Transverse colon (tissue), 4 donors: ENCODE measurements around the gene LAMTOR5. TPM values are rescaled to one million over a fixed set of nuclear protein-coding genes. Genes with fewer than 3 reads are reported as not detected.

ENCODE experiments used
- DNase-seq: peaks from one replicate; pipeline ENCODE4 v3.0.0-alpha.2; 2019
- H3K27ac ChIP-seq, 4 donors: fragments of 200-600 bp; sonication (generic); 2 replicates each; pipeline ENCODE4 v1.5.1; 2016 to 2018; ENCODE audit warnings: inconsistent platforms in 4 of 4
- H3K27me3 ChIP-seq: fragments of 200-600 bp; sonication (generic); 2 replicates; pipeline ENCODE4 v1.5.1; 2017; ENCODE audit warnings: inconsistent platforms
- H3K36me3 ChIP-seq, 4 donors: fragments of 200-600 bp; sonication (generic); 2 replicates each; pipeline ENCODE4 v1.5.1; 2017 to 2019; ENCODE audit warnings: inconsistent platforms in 4 of 4
- H3K4me1 ChIP-seq, 4 donors: fragments of 200-600 bp; sonication (generic); 2 replicates each; pipeline ENCODE4 v1.5.1; 2017 to 2020; ENCODE audit warnings: inconsistent platforms in 4 of 4
- H3K4me3 ChIP-seq, 4 donors: fragments of 200-600 bp; sonication (generic); 1 replicate in 1 of 4; 2 replicates in 3 of 4; pipeline versions ENCODE4 v1.5.1 to v1.6.1; 2017 to 2019; ENCODE audit warnings: inconsistent platforms in 4 of 4
- H3K9me3 ChIP-seq, 2 donors: fragments of 200-600 bp; sonication (generic); 2 replicates each; pipeline ENCODE4 v1.5.1; 2017 to 2019; ENCODE audit warnings: inconsistent platforms in 2 of 2
- CTCF ChIP-seq, 5 experiments: fragments of 200-600 bp in 3 of 5; fragments of 450-650 bp in 2 of 5; sonication (generic) in 3 of 5; IDR thresholded peaks; 1 replicate in 2 of 5; 2 replicates in 3 of 5; pipeline ENCODE4 v1.5.1; 2016 to 2017; ENCODE audit warnings: antibody characterized with exemption in 5 of 5, inconsistent platforms in 3 of 5, mild to moderate bottlenecking in 2 of 5, moderate library complexity in 1 of 5
- EP300 ChIP-seq: sonication (generic); formaldehyde crosslinking; IDR thresholded peaks from one replicate; pipeline ENCODE4 v1.6.1; 2017; ENCODE audit warnings: antibody characterized with exemption, low read depth
- POLR2A ChIP-seq: fragments of 450-650 bp; IDR thresholded peaks from one replicate; pipeline ENCODE4 v1.6.1; 2016; ENCODE audit warnings: antibody characterized with exemption, mild to moderate bottlenecking, moderate library complexity
- POLR2AphosphoS5 ChIP-seq, 3 donors: sonication (generic); formaldehyde crosslinking; IDR thresholded peaks; one replicate each; pipeline ENCODE4 v1.6.1; 2016; ENCODE audit warnings: antibody characterized with exemption in 3 of 3
- WGBS, 2 donors: methylation state at CpG; one replicate each; pipeline ENCODE4 v1.1.5; 2018; ENCODE audit warnings: low coverage in 1 of 2; 5-methylcytosine and 5-hydroxymethylcytosine counted together
- in situ Hi-C, 4 donors: fragments of 200-750 bp; cut with MboI; loops; one replicate each; pipeline versions ENCODE4 v1.15.0 to v1.15.1; 2017; ENCODE audit warnings: low sequenced_read_pairs in 3 of 4, low pct_ligation_motif_present in 1 of 4, low pct_unique_long_range_greater_than_20kb in 1 of 4
- intact Hi-C: fragments of 100-400 bp; cut with DNase I; formaldehyde crosslinking; loops from one replicate; pipeline ENCODE4 v1.15.1; 2023; ENCODE audit warnings: low total_unique reads
- total RNA-seq, 4 donors: library from RNA; depleted of rRNA; stranded (reverse); fragments of >200 nt; gene quantifications; one replicate each; pipeline ENCODE4 v1.1.0, GENCODE V29; 2016

The LAMTOR5 gene
- 100 to 1,000 TPM in 1 of 4 donors, 10 to 100 TPM in 2, 1 to 10 TPM in 1; 7.1 to 113 (median 38.2) TPM for total RNA-seq

- Histone ChIP-seq H3K27ac (peak within 1 kb of the TSS; percentile 89 to 94 (median 92)), H3K4me3 (peak within 1 kb of the TSS; percentile 67 to 78 (median 72)), H3K9me3 (no peaks in the 10 kb centered on the region), H3K36me3 (peaks cover 0 to 29% (median 11%) of the 10 kb centered on the region in 4 donors), H3K4me1 (peaks cover 9 to 24% (median 16%) of the 10 kb centered on the region in 4 donors), H3K27me3 (no peaks in the 10 kb centered on the region)
- DNase-seq, result peak; percentile 95
- intact Hi-C loops, result no loop called here
- WGBS, 2 donors, result 0 to 1% methylated on average over 4 to 76 of the region's 76 CpGs
- in situ Hi-C loops, result loop anchor here in 1 of 4 donors (10.0 kb wide), 1 partner anchor 63 kb away; no protein-coding TSS in a partner anchor
- TF ChIP-seq POLR2AphosphoS5 (IDR thresholded peaks at IDR 0.05), result peak; percentile 94 to 98 (median 97)
- peak in 2 of 5 experiments; percentile 22 to 27 for TF ChIP-seq CTCF (IDR thresholded peaks at IDR 0.05)
- peak; percentile 95 for TF ChIP-seq POLR2A
- peak; percentile 73 for TF ChIP-seq EP300
Observed at GRCh38 chr1:110407260-110408210, at the start of gene LAMTOR5. Gene LAMTOR5, minus strand, starts transcription at chr1:110407694. Its CDS starts 74 bp downstream, at chr1:110407620.

GRCh38 chr1:110457206-110457605 lies 49.7 kb upstream of the LAMTOR5 start:
- WGBS, 2 donors, result 85% methylated on average over 5 of the region's 5 CpGs; no CpG with 5 or more reads in 1 of the 2 donors
- DNase-seq, result no peak
- no peak overlapping the region for H3K27ac ChIP-seq
- no peaks in the 10 kb centered on the region for H3K9me3 ChIP-seq
- H3K4me3 ChIP-seq, result no peak overlapping the region
- TF ChIP-seq EP300, result no peak
- H3K4me1 ChIP-seq, result no peaks in the 10 kb centered on the region
- H3K36me3 ChIP-seq, result no peaks in the 10 kb centered on the region
- intact Hi-C loops (loop anchor here (10.0 kb wide), 1 partner anchor 142 kb away; no protein-coding TSS in a partner anchor), in situ Hi-C loops (loop anchor here in 2 of 4 donors (10.0 to 25.0 kb wide), 2 partner anchors 145 to 252 kb away; no protein-coding TSS in a partner anchor)
- peaks cover 7% of the 10 kb centered on the region for H3K27me3 ChIP-seq

- no peak overlapping the region for H3K27ac ChIP-seq
- intact Hi-C loops (loop anchor here (10.0 kb wide), 1 partner anchor 140 kb away; no protein-coding TSS in a partner anchor), in situ Hi-C loops (loop anchor here in 2 of 4 donors (10.0 to 25.0 kb wide), 2 partner anchors 143 to 250 kb away; no protein-coding TSS in a partner anchor)
- DNase-seq, result no peak
- no peak overlapping the region for H3K4me3 ChIP-seq
- no peaks in the 10 kb centered on the region for H3K36me3 ChIP-seq
- H3K27me3 ChIP-seq, result peaks cover 20% of the 10 kb centered on the region
- no peaks in the 10 kb centered on the region for H3K9me3 ChIP-seq
- 65 to 80% methylated on average over 3 to 8 of the region's 8 CpGs for WGBS, 2 donors
- H3K4me1 ChIP-seq, result no peaks in the 10 kb centered on the region
- TF ChIP-seq CTCF (IDR thresholded peaks at IDR 0.05) (no peak), POLR2A (no peak), EP300 (no peak), POLR2AphosphoS5 (IDR thresholded peaks at IDR 0.05) (no peak)
Observed at GRCh38 chr1:110455151-110455550, 47.7 kb upstream of the LAMTOR5 start.

GRCh38 chr1:110454328-110454727 lies 46.8 kb upstream of the LAMTOR5 start:
- no peaks in the 10 kb centered on the region for H3K36me3 ChIP-seq
- WGBS, 2 donors, result 83% methylated on average over 1 of the region's 1 CpG; no CpG with 5 or more reads in 1 of the 2 donors
- H3K27me3 ChIP-seq, result peaks cover 26% of the 10 kb centered on the region
- in situ Hi-C loops, result loop anchor here in 2 of 4 donors (10.0 to 25.0 kb wide), 2 partner anchors 142 to 250 kb away; no protein-coding TSS in a partner anchor
- H3K9me3 ChIP-seq, result no peaks in the 10 kb centered on the region
- TF ChIP-seq EP300, result no peak
- TF ChIP-seq CTCF (IDR thresholded peaks at IDR 0.05), result no peak
- TF ChIP-seq POLR2A, result no peak
- no peak for TF ChIP-seq POLR2AphosphoS5 (IDR thresholded peaks at IDR 0.05)
- H3K4me1 ChIP-seq, result no peaks in the 10 kb centered on the region
- H3K27ac ChIP-seq, result no peak overlapping the region
- intact Hi-C loops, result loop anchor here (10.0 kb wide), 1 partner anchor 140 kb away; no protein-coding TSS in a partner anchor
- no peak overlapping the region for H3K4me3 ChIP-seq
- no peak for DNase-seq
